GM23338 (cell line): ENCODE data around the gene C1orf21. TPM values are rescaled to one million over a fixed set of nuclear protein-coding genes. Genes with fewer than 3 reads are reported as not detected.

Experiments
- ATAC-seq: fragments of 200-7000 bp; cut with Tn5 transposase; 3 replicates; pipeline ENCODE4 v1.9.1; 2020
- DNase-seq: peaks from one replicate; pipeline ENCODE4 v3.0.0-alpha.2; 2015; ENCODE audit warnings: low spot score
- H2AFZ ChIP-seq: fragments of 200-600 bp; sonication (generic); 2 replicates; pipeline ENCODE4 v1.8.0; 2016; ENCODE audit warnings: antibody characterized with exemption, mild to moderate bottlenecking, moderate library complexity
- H3F3A ChIP-seq: fragments of 200-600 bp; sonication (generic); replicated peaks from 2 replicates; pipeline ENCODE4 v1.8.0; 2017; ENCODE audit warnings: antibody characterized with exemption, mixed run types, low read depth
- H3K27ac ChIP-seq: fragments of 200-600 bp; sonication (generic); 2 replicates; pipeline ENCODE4 v1.6.1; 2016; ENCODE audit warnings: low read depth
- H3K27me3 ChIP-seq: fragments of 200-600 bp; sonication (generic); 2 replicates; pipeline ENCODE4 v1.8.0; 2016; ENCODE audit warnings: mild to moderate bottlenecking, mixed run types, moderate library complexity; ENCODE audit not compliant: insufficient read depth
- H3K36me3 ChIP-seq: fragments of 200-600 bp; sonication (generic); 2 replicates; pipeline ENCODE4 v1.8.0; 2016; ENCODE audit warnings: mild to moderate bottlenecking; ENCODE audit not compliant: insufficient read depth
- H3K4me1 ChIP-seq: fragments of 200-600 bp; sonication (generic); 2 replicates; pipeline ENCODE4 v1.8.0; 2016; ENCODE audit warnings: mild to moderate bottlenecking, moderate library complexity; ENCODE audit not compliant: insufficient read depth
- H3K4me2 ChIP-seq: fragments of 200-600 bp; sonication (generic); 2 replicates; pipeline ENCODE4 v1.7.1; 2017; ENCODE audit warnings: mixed run types
- H3K4me3 ChIP-seq: fragments of 200-600 bp; sonication (generic); 2 replicates; pipeline ENCODE4 v1.6.1; 2016; ENCODE audit warnings: mixed run types
- H3K79me2 ChIP-seq: fragments of 200-600 bp; sonication (generic); replicated peaks from 2 replicates; pipeline ENCODE4 v1.8.0; 2017; ENCODE audit warnings: mild to moderate bottlenecking; ENCODE audit not compliant: insufficient read depth
- H3K9me2 ChIP-seq: fragments of 200-600 bp; sonication (generic); 2 replicates; pipeline ENCODE4 v1.8.0; 2017; ENCODE audit not compliant: insufficient read depth
- H4K20me1 ChIP-seq: fragments of 200-600 bp; sonication (generic); replicated peaks from 2 replicates; pipeline ENCODE4 v1.8.0; 2017; ENCODE audit warnings: mild to moderate bottlenecking; ENCODE audit not compliant: insufficient read depth
- H3K27ac Mint-ChIP-seq: 2 replicates; pipeline ENCODE4 v1.8.0; 2020; ENCODE audit warnings: inconsistent platforms, mild to moderate bottlenecking, moderate library complexity, mixed read lengths
- H3K27me3 Mint-ChIP-seq: 3 replicates; pipeline ENCODE4 v1.8.0; 2022; ENCODE audit warnings: low read depth, mild to moderate bottlenecking, moderate library complexity, mixed read lengths, inconsistent platforms; ENCODE audit not compliant: insufficient read depth, poor library complexity
- H3K36me3 Mint-ChIP-seq: 3 replicates; pipeline ENCODE4 v1.8.0; 2021; ENCODE audit warnings: low read depth, mild to moderate bottlenecking, inconsistent platforms, moderate library complexity, mixed read lengths
- H3K4me1 Mint-ChIP-seq: 3 replicates; pipeline ENCODE4 v1.8.0; 2020; ENCODE audit warnings: mild to moderate bottlenecking, inconsistent platforms, mixed read lengths
- H3K4me3 Mint-ChIP-seq: 3 replicates; pipeline ENCODE4 v1.8.0; 2021; ENCODE audit warnings: moderate library complexity, mild to moderate bottlenecking, inconsistent platforms, mixed read lengths
- H3K9me3 Mint-ChIP-seq: 3 replicates; pipeline ENCODE4 v1.8.0; 2020; ENCODE audit warnings: moderate library complexity, mild to moderate bottlenecking, inconsistent platforms, mixed read lengths
- CREB1 ChIP-seq: fragments of 250-450 bp; sonication (Bioruptor Pico); IDR thresholded peaks from 2 replicates; pipeline ENCODE4 v1.5.0; 2020; ENCODE audit warnings: low read depth, mild to moderate bottlenecking, moderate library complexity
- CTCF ChIP-seq, 2 experiments: fragments of 200-600 bp in 1 of 2; sonication (generic) in 1 of 2; conservative IDR thresholded peaks; 2 replicates each; pipeline versions ENCODE4 v1.5.1 to v1.6.1; 2016 to 2017; ENCODE audit warnings: antibody characterized with exemption in 2 of 2, low read depth in 2 of 2, mild to moderate bottlenecking in 2 of 2, moderate library complexity in 1 of 2
- ETS1 ChIP-seq: IDR thresholded peaks from 2 replicates; pipeline ENCODE4 v1.6.1; 2016; ENCODE audit warnings: antibody characterized with exemption
- EZH2 ChIP-seq: fragments of 200-600 bp; sonication (generic); IDR thresholded peaks from one replicate; pipeline ENCODE4 v1.8.0; 2017; ENCODE audit warnings: antibody characterized with exemption, mild to moderate bottlenecking, low read depth; ENCODE audit not compliant: unreplicated experiment
- EZH2phosphoT487 ChIP-seq: fragments of 200-600 bp; sonication (generic); IDR thresholded peaks from one replicate; pipeline ENCODE4 v1.8.1; 2018; ENCODE audit warnings: antibody characterized with exemption; ENCODE audit not compliant: unreplicated experiment
- JUNB ChIP-seq: IDR thresholded peaks from one replicate; pipeline ENCODE4 v1.6.1; 2016; ENCODE audit warnings: antibody characterized with exemption; ENCODE audit not compliant: unreplicated experiment
- NANOG ChIP-seq: IDR thresholded peaks from 2 replicates; pipeline ENCODE4 v1.6.1; 2016; ENCODE audit warnings: antibody characterized with exemption, borderline replicate concordance
- POLR2AphosphoS5 ChIP-seq: IDR thresholded peaks from 2 replicates; pipeline ENCODE4 v1.6.1; 2016; ENCODE audit warnings: antibody characterized with exemption, low read depth
- REST ChIP-seq: IDR thresholded peaks from one replicate; pipeline ENCODE4 v1.6.1; 2018; ENCODE audit warnings: antibody characterized with exemption; ENCODE audit not compliant: unreplicated experiment
- STAT1 ChIP-seq: IDR thresholded peaks from one replicate; pipeline ENCODE4 v1.6.1; 2016; ENCODE audit warnings: antibody characterized with exemption; ENCODE audit not compliant: unreplicated experiment
- ZNF114 ChIP-seq: fragments of 250-450 bp; sonication (Bioruptor Pico); IDR thresholded peaks from 2 replicates; pipeline ENCODE4 v1.5.0; 2020; ENCODE audit warnings: mild to moderate bottlenecking, moderate library complexity
- ZNF331 ChIP-seq: fragments of 250-450 bp; sonication (Bioruptor Pico); IDR thresholded peaks from 2 replicates; pipeline ENCODE4 v1.5.0; 2020; ENCODE audit warnings: low read depth, mild to moderate bottlenecking, moderate library complexity
- ZNF462 ChIP-seq: fragments of 250-450 bp; sonication (Bioruptor Pico); IDR thresholded peaks from 2 replicates; pipeline ENCODE4 v1.5.0; 2020; ENCODE audit warnings: mild to moderate bottlenecking, moderate library complexity
- polyA plus RNA-seq: library from polyadenylated mRNA; unstranded; fragments of >200 nt; fragmentation: Nextera tagmentation; extraction: Ambion mirVana; gene quantifications from 2 replicates; pipeline ENCODE4 v1.2.1, GENCODE V29; 2016
- total RNA-seq: library from RNA; depleted of rRNA; stranded (reverse); fragments of >200 nt; shearing (Covaris generic); gene quantifications from 2 replicates; pipeline ENCODE4 v1.2.3, GENCODE V29; 2014

Gene C1orf21
- total and polyA plus RNA-seq, 2 experiments from 2014 or later: 28.0 to 40.4 TPM

GRCh38 chr1:184497959-184498723 lies 111.3 kb downstream of the C1orf21 start:
- DNase-seq (peak; percentile 94), ATAC-seq (peak; percentile 98)
- H3K4me1 ChIP-seq: peaks cover 53% of the 10 kb centered on the region
- H3K27me3 ChIP-seq: no peaks in the 10 kb centered on the region
- Mint-ChIP-seq H3K9me3 (no peaks in the 10 kb centered on the region), H3K27ac (no peak overlapping the region), H3K36me3 (no peaks in the 10 kb centered on the region; the same call in 2 of the 3 replicates), H3K4me1 (peaks cover 28% of the 10 kb centered on the region), H3K4me3 (no peak overlapping the region), H3K27me3 (no peaks in the 10 kb centered on the region)
- 0 out of 2 replicates have a peak overlapping the region, but pooled peaks have one; percentile 1 for H3K4me3 ChIP-seq
- no peaks in the 10 kb centered on the region for H4K20me1 ChIP-seq
- H3K4me2 ChIP-seq: peak overlapping the region; percentile 61
- no peaks in the 10 kb centered on the region for H3F3A ChIP-seq
- TF ChIP-seq JUNB (no peak), POLR2AphosphoS5 (no peak), EZH2phosphoT487 (no peak), STAT1 (no peak), ZNF114 (no peak), ZNF462 (CRISPR knock-in tag) (peak; percentile 84; the same call in 1 of the 2 replicates), ZNF331 (no peak), CTCF (conservative IDR thresholded peaks at IDR 0.05; ENCODE audit: low read depth in 2 of 2) (peak; percentile 36 to 54), CREB1 (CRISPR knock-in tag) (no peak), ETS1 (no peak), EZH2 (no peak), NANOG (peak; percentile 31; the same call in 1 of the 2 replicates), REST (no peak)
- no peaks in the 10 kb centered on the region for H3K9me2 ChIP-seq
- H3K27ac ChIP-seq: peak overlapping the region; percentile 47; the same call in 1 of the 2 replicates
- peaks cover 64% of the 10 kb centered on the region for H3K79me2 ChIP-seq
- no peak overlapping the region for H2AFZ ChIP-seq
- no peaks in the 10 kb centered on the region for H3K36me3 ChIP-seq
